GM23338 (cell line): Measurements from ENCODE around the gene SEMA3E. TPM values are rescaled to one million over a fixed set of nuclear protein-coding genes. Genes with fewer than 3 reads are reported as not detected.

Experiments
- ATAC-seq: fragments of 200-7000 bp; cut with Tn5 transposase; 3 replicates; pipeline ENCODE4 v1.9.1; 2020
- DNase-seq: peaks from one replicate; pipeline ENCODE4 v3.0.0-alpha.2; 2015; ENCODE audit warnings: low spot score
- H2AFZ ChIP-seq: fragments of 200-600 bp; sonication (generic); 2 replicates; pipeline ENCODE4 v1.8.0; 2016; ENCODE audit warnings: antibody characterized with exemption, mild to moderate bottlenecking, moderate library complexity
- H3F3A ChIP-seq: fragments of 200-600 bp; sonication (generic); replicated peaks from 2 replicates; pipeline ENCODE4 v1.8.0; 2017; ENCODE audit warnings: antibody characterized with exemption, mixed run types, low read depth
- H3K27ac ChIP-seq: fragments of 200-600 bp; sonication (generic); 2 replicates; pipeline ENCODE4 v1.6.1; 2016; ENCODE audit warnings: low read depth
- H3K27me3 ChIP-seq: fragments of 200-600 bp; sonication (generic); 2 replicates; pipeline ENCODE4 v1.8.0; 2016; ENCODE audit warnings: mild to moderate bottlenecking, mixed run types, moderate library complexity; ENCODE audit not compliant: insufficient read depth
- H3K36me3 ChIP-seq: fragments of 200-600 bp; sonication (generic); 2 replicates; pipeline ENCODE4 v1.8.0; 2016; ENCODE audit warnings: mild to moderate bottlenecking; ENCODE audit not compliant: insufficient read depth
- H3K4me1 ChIP-seq: fragments of 200-600 bp; sonication (generic); 2 replicates; pipeline ENCODE4 v1.8.0; 2016; ENCODE audit warnings: mild to moderate bottlenecking, moderate library complexity; ENCODE audit not compliant: insufficient read depth
- H3K4me2 ChIP-seq: fragments of 200-600 bp; sonication (generic); 2 replicates; pipeline ENCODE4 v1.7.1; 2017; ENCODE audit warnings: mixed run types
- H3K4me3 ChIP-seq: fragments of 200-600 bp; sonication (generic); 2 replicates; pipeline ENCODE4 v1.6.1; 2016; ENCODE audit warnings: mixed run types
- H3K79me2 ChIP-seq: fragments of 200-600 bp; sonication (generic); replicated peaks from 2 replicates; pipeline ENCODE4 v1.8.0; 2017; ENCODE audit warnings: mild to moderate bottlenecking; ENCODE audit not compliant: insufficient read depth
- H3K9me2 ChIP-seq: fragments of 200-600 bp; sonication (generic); 2 replicates; pipeline ENCODE4 v1.8.0; 2017; ENCODE audit not compliant: insufficient read depth
- H4K20me1 ChIP-seq: fragments of 200-600 bp; sonication (generic); replicated peaks from 2 replicates; pipeline ENCODE4 v1.8.0; 2017; ENCODE audit warnings: mild to moderate bottlenecking; ENCODE audit not compliant: insufficient read depth
- H3K27ac Mint-ChIP-seq: 2 replicates; pipeline ENCODE4 v1.8.0; 2020; ENCODE audit warnings: inconsistent platforms, mild to moderate bottlenecking, moderate library complexity, mixed read lengths
- H3K27me3 Mint-ChIP-seq: 3 replicates; pipeline ENCODE4 v1.8.0; 2022; ENCODE audit warnings: low read depth, mild to moderate bottlenecking, moderate library complexity, mixed read lengths, inconsistent platforms; ENCODE audit not compliant: insufficient read depth, poor library complexity
- H3K36me3 Mint-ChIP-seq: 3 replicates; pipeline ENCODE4 v1.8.0; 2021; ENCODE audit warnings: low read depth, mild to moderate bottlenecking, inconsistent platforms, moderate library complexity, mixed read lengths
- H3K4me1 Mint-ChIP-seq: 3 replicates; pipeline ENCODE4 v1.8.0; 2020; ENCODE audit warnings: mild to moderate bottlenecking, inconsistent platforms, mixed read lengths
- H3K4me3 Mint-ChIP-seq: 3 replicates; pipeline ENCODE4 v1.8.0; 2021; ENCODE audit warnings: moderate library complexity, mild to moderate bottlenecking, inconsistent platforms, mixed read lengths
- H3K9me3 Mint-ChIP-seq: 3 replicates; pipeline ENCODE4 v1.8.0; 2020; ENCODE audit warnings: moderate library complexity, mild to moderate bottlenecking, inconsistent platforms, mixed read lengths
- CREB1 ChIP-seq: fragments of 250-450 bp; sonication (Bioruptor Pico); IDR thresholded peaks from 2 replicates; pipeline ENCODE4 v1.5.0; 2020; ENCODE audit warnings: low read depth, mild to moderate bottlenecking, moderate library complexity
- ETS1 ChIP-seq: IDR thresholded peaks from 2 replicates; pipeline ENCODE4 v1.6.1; 2016; ENCODE audit warnings: antibody characterized with exemption
- EZH2 ChIP-seq: fragments of 200-600 bp; sonication (generic); IDR thresholded peaks from one replicate; pipeline ENCODE4 v1.8.0; 2017; ENCODE audit warnings: antibody characterized with exemption, mild to moderate bottlenecking, low read depth; ENCODE audit not compliant: unreplicated experiment
- EZH2phosphoT487 ChIP-seq: fragments of 200-600 bp; sonication (generic); IDR thresholded peaks from one replicate; pipeline ENCODE4 v1.8.1; 2018; ENCODE audit warnings: antibody characterized with exemption; ENCODE audit not compliant: unreplicated experiment
- JUNB ChIP-seq: IDR thresholded peaks from one replicate; pipeline ENCODE4 v1.6.1; 2016; ENCODE audit warnings: antibody characterized with exemption; ENCODE audit not compliant: unreplicated experiment
- NANOG ChIP-seq: IDR thresholded peaks from 2 replicates; pipeline ENCODE4 v1.6.1; 2016; ENCODE audit warnings: antibody characterized with exemption, borderline replicate concordance
- POLR2AphosphoS5 ChIP-seq: IDR thresholded peaks from 2 replicates; pipeline ENCODE4 v1.6.1; 2016; ENCODE audit warnings: antibody characterized with exemption, low read depth
- STAT1 ChIP-seq: IDR thresholded peaks from one replicate; pipeline ENCODE4 v1.6.1; 2016; ENCODE audit warnings: antibody characterized with exemption; ENCODE audit not compliant: unreplicated experiment
- ZNF114 ChIP-seq: fragments of 250-450 bp; sonication (Bioruptor Pico); IDR thresholded peaks from 2 replicates; pipeline ENCODE4 v1.5.0; 2020; ENCODE audit warnings: mild to moderate bottlenecking, moderate library complexity
- ZNF331 ChIP-seq: fragments of 250-450 bp; sonication (Bioruptor Pico); IDR thresholded peaks from 2 replicates; pipeline ENCODE4 v1.5.0; 2020; ENCODE audit warnings: low read depth, mild to moderate bottlenecking, moderate library complexity
- polyA plus RNA-seq: library from polyadenylated mRNA; unstranded; fragments of >200 nt; fragmentation: Nextera tagmentation; extraction: Ambion mirVana; gene quantifications from 2 replicates; pipeline ENCODE4 v1.2.1, GENCODE V29; 2016
- total RNA-seq: library from RNA; depleted of rRNA; stranded (reverse); fragments of >200 nt; shearing (Covaris generic); gene quantifications from 2 replicates; pipeline ENCODE4 v1.2.3, GENCODE V29; 2014
- TF ChIP-seq, protein P1 (sequence below), 2 experiments: fragments of 200-600 bp in 1 of 2; sonication (generic) in 1 of 2; conservative IDR thresholded peaks; 2 replicates each; pipeline versions ENCODE4 v1.5.1 to v1.6.1; 2016 to 2017; ENCODE audit warnings: antibody characterized with exemption in 2 of 2, low read depth in 2 of 2, mild to moderate bottlenecking in 2 of 2, moderate library complexity in 1 of 2
- TF ChIP-seq, protein P2 (sequence below): IDR thresholded peaks from one replicate; pipeline ENCODE4 v1.6.1; 2018; ENCODE audit warnings: antibody characterized with exemption; ENCODE audit not compliant: unreplicated experiment
- TF ChIP-seq, protein P3 (sequence below): fragments of 250-450 bp; sonication (Bioruptor Pico); IDR thresholded peaks from 2 replicates; pipeline ENCODE4 v1.5.0; 2020; ENCODE audit warnings: mild to moderate bottlenecking, moderate library complexity

Gene SEMA3E
- total and polyA plus RNA-seq, 2 experiments from 2014 or later: 5.4 to 15.7 TPM

GRCh38 chr7:83509255-83510021 is 139.5 kb downstream of the SEMA3E start:
- Mint-ChIP-seq H3K36me3 (no peaks in the 10 kb centered on the region), H3K4me1 (peaks cover 14% of the 10 kb centered on the region), H3K27me3 (no peaks in the 10 kb centered on the region), H3K4me3 (no peak overlapping the region), H3K27ac (no peak overlapping the region), H3K9me3 (no peaks in the 10 kb centered on the region)
- ATAC-seq (no peak), DNase-seq (no peak)
- Histone ChIP-seq H3K9me2 (no peaks in the 10 kb centered on the region), H3K36me3 (no peaks in the 10 kb centered on the region), H3K79me2 (no peaks in the 10 kb centered on the region), H3K4me3 (no peak overlapping the region), H3F3A (no peaks in the 10 kb centered on the region), H4K20me1 (no peaks in the 10 kb centered on the region), H3K27ac (no peak overlapping the region), H2AFZ (no peak overlapping the region), H3K27me3 (no peaks in the 10 kb centered on the region), H3K4me1 (peaks cover 21% of the 10 kb centered on the region), H3K4me2 (no peak overlapping the region)
- no peak for TF ChIP-seq ZNF114 (CRISPR knock-in tag)
- no peak for TF ChIP-seq EZH2
- TF ChIP-seq JUNB: no peak
- no peak for TF ChIP-seq STAT1
- TF ChIP-seq ETS1: no peak
- TF ChIP-seq, protein P1, sequence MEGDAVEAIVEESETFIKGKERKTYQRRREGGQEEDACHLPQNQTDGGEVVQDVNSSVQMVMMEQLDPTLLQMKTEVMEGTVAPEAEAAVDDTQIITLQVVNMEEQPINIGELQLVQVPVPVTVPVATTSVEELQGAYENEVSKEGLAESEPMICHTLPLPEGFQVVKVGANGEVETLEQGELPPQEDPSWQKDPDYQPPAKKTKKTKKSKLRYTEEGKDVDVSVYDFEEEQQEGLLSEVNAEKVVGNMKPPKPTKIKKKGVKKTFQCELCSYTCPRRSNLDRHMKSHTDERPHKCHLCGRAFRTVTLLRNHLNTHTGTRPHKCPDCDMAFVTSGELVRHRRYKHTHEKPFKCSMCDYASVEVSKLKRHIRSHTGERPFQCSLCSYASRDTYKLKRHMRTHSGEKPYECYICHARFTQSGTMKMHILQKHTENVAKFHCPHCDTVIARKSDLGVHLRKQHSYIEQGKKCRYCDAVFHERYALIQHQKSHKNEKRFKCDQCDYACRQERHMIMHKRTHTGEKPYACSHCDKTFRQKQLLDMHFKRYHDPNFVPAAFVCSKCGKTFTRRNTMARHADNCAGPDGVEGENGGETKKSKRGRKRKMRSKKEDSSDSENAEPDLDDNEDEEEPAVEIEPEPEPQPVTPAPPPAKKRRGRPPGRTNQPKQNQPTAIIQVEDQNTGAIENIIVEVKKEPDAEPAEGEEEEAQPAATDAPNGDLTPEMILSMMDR (conservative IDR thresholded peaks at IDR 0.05; ENCODE audit: low read depth in 2 of 2): no peak
- no peak for TF ChIP-seq ZNF331 (CRISPR knock-in tag)
- no peak for TF ChIP-seq CREB1 (CRISPR knock-in tag)
- no peak for TF ChIP-seq NANOG
- no peak for TF ChIP-seq POLR2AphosphoS5
- TF ChIP-seq, protein P2, sequence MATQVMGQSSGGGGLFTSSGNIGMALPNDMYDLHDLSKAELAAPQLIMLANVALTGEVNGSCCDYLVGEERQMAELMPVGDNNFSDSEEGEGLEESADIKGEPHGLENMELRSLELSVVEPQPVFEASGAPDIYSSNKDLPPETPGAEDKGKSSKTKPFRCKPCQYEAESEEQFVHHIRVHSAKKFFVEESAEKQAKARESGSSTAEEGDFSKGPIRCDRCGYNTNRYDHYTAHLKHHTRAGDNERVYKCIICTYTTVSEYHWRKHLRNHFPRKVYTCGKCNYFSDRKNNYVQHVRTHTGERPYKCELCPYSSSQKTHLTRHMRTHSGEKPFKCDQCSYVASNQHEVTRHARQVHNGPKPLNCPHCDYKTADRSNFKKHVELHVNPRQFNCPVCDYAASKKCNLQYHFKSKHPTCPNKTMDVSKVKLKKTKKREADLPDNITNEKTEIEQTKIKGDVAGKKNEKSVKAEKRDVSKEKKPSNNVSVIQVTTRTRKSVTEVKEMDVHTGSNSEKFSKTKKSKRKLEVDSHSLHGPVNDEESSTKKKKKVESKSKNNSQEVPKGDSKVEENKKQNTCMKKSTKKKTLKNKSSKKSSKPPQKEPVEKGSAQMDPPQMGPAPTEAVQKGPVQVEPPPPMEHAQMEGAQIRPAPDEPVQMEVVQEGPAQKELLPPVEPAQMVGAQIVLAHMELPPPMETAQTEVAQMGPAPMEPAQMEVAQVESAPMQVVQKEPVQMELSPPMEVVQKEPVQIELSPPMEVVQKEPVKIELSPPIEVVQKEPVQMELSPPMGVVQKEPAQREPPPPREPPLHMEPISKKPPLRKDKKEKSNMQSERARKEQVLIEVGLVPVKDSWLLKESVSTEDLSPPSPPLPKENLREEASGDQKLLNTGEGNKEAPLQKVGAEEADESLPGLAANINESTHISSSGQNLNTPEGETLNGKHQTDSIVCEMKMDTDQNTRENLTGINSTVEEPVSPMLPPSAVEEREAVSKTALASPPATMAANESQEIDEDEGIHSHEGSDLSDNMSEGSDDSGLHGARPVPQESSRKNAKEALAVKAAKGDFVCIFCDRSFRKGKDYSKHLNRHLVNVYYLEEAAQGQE: no peak
- TF ChIP-seq, protein P3, sequence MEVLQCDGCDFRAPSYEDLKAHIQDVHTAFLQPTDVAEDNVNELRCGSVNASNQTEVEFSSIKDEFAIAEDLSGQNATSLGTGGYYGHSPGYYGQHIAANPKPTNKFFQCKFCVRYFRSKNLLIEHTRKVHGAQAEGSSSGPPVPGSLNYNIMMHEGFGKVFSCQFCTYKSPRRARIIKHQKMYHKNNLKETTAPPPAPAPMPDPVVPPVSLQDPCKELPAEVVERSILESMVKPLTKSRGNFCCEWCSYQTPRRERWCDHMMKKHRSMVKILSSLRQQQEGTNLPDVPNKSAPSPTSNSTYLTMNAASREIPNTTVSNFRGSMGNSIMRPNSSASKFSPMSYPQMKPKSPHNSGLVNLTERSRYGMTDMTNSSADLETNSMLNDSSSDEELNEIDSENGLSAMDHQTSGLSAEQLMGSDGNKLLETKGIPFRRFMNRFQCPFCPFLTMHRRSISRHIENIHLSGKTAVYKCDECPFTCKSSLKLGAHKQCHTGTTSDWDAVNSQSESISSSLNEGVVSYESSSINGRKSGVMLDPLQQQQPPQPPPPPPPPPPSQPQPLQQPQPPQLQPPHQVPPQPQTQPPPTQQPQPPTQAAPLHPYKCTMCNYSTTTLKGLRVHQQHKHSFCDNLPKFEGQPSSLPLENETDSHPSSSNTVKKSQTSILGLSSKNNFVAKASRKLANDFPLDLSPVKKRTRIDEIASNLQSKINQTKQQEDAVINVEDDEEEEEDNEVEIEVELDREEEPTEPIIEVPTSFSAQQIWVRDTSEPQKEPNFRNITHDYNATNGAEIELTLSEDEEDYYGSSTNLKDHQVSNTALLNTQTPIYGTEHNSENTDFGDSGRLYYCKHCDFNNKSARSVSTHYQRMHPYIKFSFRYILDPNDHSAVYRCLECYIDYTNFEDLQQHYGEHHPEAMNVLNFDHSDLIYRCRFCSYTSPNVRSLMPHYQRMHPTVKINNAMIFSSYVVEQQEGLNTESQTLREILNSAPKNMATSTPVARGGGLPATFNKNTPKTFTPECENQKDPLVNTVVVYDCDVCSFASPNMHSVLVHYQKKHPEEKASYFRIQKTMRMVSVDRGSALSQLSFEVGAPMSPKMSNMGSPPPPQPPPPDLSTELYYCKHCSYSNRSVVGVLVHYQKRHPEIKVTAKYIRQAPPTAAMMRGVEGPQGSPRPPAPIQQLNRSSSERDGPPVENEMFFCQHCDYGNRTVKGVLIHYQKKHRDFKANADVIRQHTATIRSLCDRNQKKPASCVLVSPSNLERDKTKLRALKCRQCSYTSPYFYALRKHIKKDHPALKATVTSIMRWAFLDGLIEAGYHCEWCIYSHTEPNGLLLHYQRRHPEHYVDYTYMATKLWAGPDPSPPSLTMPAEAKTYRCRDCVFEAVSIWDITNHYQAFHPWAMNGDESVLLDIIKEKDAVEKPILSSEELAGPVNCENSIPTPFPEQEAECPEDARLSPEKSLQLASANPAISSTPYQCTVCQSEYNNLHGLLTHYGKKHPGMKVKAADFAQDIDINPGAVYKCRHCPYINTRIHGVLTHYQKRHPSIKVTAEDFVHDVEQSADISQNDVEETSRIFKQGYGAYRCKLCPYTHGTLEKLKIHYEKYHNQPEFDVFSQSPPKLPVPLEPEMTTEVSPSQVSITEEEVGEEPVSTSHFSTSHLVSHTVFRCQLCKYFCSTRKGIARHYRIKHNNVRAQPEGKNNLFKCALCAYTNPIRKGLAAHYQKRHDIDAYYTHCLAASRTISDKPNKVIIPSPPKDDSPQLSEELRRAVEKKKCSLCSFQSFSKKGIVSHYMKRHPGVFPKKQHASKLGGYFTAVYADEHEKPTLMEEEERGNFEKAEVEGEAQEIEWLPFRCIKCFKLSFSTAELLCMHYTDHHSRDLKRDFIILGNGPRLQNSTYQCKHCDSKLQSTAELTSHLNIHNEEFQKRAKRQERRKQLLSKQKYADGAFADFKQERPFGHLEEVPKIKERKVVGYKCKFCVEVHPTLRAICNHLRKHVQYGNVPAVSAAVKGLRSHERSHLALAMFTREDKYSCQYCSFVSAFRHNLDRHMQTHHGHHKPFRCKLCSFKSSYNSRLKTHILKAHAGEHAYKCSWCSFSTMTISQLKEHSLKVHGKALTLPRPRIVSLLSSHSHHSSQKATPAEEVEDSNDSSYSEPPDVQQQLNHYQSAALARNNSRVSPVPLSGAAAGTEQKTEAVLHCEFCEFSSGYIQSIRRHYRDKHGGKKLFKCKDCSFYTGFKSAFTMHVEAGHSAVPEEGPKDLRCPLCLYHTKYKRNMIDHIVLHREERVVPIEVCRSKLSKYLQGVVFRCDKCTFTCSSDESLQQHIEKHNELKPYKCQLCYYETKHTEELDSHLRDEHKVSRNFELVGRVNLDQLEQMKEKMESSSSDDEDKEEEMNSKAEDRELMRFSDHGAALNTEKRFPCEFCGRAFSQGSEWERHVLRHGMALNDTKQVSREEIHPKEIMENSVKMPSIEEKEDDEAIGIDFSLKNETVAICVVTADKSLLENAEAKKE (CRISPR knock-in tag): no peak
- TF ChIP-seq EZH2phosphoT487: no peak
